Measurements from ENCODE around the gene NCCRP1.
"Not testable (repeated sequence)": the region's sequence is repeated elsewhere in the genome, so short reads cannot be mapped to it uniquely, and the experiment has no call there.

The NCCRP1 gene

DNA sequence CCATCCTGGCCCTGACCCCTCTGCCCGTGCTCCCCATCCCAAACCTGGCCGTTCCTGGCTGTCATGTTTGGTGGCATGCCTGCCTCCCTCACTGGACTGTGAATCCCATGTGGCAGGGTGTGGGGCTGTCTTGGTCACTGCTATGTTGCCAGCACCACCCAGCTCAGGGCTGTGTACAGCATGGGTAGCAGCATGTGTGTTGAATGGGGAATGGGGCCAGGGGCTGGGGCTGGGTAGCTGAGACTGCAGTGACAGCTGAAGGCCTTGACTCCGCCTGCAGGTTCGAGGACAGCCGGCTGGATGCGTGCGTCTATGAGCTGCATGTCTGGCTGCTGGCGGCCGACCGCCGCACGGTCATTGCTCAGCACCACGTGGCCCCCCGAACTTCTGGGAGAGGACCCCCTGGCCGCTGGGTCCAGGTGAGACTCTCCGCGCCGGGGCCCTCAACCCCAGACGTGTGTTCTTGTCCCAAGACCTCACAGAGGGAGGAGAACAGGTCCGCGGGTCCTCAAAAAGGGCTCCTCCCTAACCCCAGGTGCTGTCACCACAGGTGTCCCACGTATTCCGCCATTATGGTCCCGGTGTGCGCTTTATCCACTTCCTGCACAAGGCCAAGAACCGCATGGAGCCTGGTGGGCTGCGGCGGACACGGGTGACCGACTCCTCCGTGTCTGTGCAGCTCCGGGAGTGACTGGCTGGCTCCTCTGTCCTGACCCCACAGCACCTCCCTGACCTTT, 3.5 kb downstream of the NCCRP1 start:
- no peak for DNase-seq
- in situ Hi-C loops (cut with MboI; ENCODE audit: low pct_unique_long_range_greater_than_20kb, low sequenced_read_pairs): no loop called here

- DNase-seq: no peak
- in situ Hi-C loops (cut with MboI; ENCODE audit: low pct_unique_long_range_greater_than_20kb, low sequenced_read_pairs): no loop called here
Observed at GRCh38 chr19:39200803-39201115, 4.0 kb downstream of the NCCRP1 start.

- DNase-seq: no peak
- in situ Hi-C loops (cut with MboI; ENCODE audit: low pct_unique_long_range_greater_than_20kb, low sequenced_read_pairs): no loop called here
Observed at GRCh38 chr19:39202998-39203355, 6.2 kb downstream of the NCCRP1 start.

- in situ Hi-C loops (cut with MboI; ENCODE audit: low pct_unique_long_range_greater_than_20kb, low sequenced_read_pairs): no loop called here
- DNase-seq: no peak
Observed at GRCh38 chr19:39203372-39204341, 6.9 kb downstream of the NCCRP1 start, which contains the start of gene SYCN. SYCN (minus strand) TSS chr19:39204263; CDS start chr19:39204254, 9 bp downstream.

DNA sequence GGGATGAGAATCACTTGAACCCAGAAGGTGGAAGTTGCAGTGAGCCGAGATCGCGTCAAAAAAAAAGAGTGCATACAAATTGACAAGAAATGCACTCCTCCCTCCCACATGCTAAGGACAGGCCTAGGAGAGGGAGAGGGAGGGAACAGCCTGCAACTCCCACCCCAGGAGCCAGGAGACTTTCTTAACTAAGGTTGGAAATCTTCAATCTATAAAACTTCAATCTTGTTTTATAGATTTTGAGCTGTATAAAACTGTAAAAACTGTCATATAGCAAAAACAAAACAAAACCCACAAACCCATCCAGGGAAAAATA, 8.6 kb downstream of the NCCRP1 start:
- no peak for DNase-seq
- in situ Hi-C loops (cut with MboI; ENCODE audit: low pct_unique_long_range_greater_than_20kb, low sequenced_read_pairs): no loop called here

DNA sequence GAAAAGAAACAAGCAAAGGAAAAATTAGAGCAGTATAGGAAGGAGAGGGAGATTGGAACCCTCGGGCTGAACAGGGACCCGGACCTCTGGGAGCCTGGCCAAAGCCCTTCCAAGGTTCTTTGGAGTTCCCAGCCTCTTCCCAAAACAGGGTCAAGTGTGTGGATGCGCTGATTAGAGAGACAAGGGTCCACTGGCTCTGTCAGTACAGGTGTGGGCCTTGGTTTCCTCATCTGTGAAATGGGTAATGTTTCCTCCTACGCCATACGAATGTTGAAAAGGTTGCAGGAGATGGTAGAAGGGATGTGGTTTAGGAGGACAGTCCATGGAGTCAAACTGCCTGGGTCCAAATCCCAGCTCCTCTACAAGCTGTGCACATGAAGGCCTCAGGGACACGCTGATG, 9.4 kb downstream of the NCCRP1 start:
- no peak for DNase-seq
- in situ Hi-C loops (cut with MboI; ENCODE audit: low pct_unique_long_range_greater_than_20kb, low sequenced_read_pairs): no loop called here

DNA sequence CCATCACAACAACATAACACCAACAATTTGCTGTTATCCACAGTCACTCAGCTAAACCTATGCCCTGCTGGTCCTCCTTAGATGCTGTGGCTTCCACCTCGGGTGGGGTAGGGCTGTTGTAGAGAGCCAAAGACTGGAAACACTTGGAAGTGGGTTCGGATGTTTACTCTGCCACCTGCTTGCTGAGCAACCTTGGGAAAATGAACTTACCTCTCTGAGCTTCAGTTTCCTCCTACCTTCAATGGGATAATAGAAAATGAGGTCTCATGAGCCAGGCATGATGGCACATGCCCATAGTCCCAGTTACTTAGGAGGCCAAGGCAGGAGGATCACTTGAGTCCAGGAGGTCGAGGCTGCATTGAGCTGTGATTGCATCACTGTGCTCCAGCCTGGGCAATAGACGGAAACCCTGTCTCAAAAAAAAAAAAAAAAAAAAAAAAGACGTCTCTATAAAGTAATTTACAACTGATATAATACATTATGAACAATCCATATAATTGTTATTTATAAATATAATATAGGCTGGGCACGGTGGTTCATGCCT, 10.6 kb downstream of the NCCRP1 start:
- DNase-seq: no peak
- in situ Hi-C loops (cut with MboI; ENCODE audit: low pct_unique_long_range_greater_than_20kb, low sequenced_read_pairs): no loop called here

DNA sequence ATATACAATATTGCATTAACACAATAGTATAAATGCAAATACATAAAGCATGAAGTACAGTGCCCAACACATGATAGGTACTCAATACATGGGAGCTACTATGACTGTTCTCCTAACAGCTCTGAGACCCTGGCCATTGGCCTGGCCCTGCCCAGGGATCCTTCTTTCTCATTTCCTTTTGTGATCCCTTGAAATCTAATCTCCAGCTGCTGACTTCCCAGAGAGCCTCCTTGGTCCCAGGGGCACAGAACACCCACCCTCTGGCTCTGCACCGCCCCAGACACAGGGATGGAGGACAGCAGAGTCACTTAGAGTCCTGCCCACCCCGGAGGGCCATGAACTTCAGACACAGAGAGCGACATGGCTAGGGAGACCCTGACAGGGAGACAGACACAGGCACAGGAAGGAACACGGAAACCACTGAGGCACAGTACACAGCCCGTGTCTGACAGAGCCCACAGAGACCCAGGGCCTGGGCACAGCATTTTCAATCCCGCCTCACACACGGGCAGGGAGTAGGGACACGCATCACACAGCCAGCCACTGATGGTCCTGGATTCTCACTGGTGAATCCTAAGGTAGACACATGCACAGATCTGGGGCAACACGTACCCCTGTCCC, 11.5 kb downstream of the NCCRP1 start:
- DNase-seq: no peak
- in situ Hi-C loops (cut with MboI; ENCODE audit: low pct_unique_long_range_greater_than_20kb, low sequenced_read_pairs): no loop called here

DNA sequence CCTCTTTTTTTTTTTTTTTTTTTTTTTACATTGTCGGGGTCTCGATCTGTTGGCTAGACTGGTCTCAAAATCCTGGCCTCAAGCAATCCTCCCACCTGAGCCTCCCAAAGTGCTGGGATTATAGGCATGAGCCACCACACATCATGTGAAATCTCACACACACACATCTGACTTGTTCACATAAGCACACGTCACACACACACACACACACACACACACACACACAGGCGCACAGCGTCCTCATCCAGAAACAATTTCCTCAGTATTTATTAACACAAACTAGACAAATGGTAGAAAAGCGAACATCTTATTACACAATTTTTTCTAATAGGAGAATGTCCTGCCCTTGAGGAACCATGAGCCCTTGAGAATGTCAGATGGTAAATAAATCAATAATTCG, 12.4 kb downstream of the NCCRP1 start:
- in situ Hi-C loops (cut with MboI; ENCODE audit: low pct_unique_long_range_greater_than_20kb, low sequenced_read_pairs): no loop called here
- no peak for DNase-seq

DNA sequence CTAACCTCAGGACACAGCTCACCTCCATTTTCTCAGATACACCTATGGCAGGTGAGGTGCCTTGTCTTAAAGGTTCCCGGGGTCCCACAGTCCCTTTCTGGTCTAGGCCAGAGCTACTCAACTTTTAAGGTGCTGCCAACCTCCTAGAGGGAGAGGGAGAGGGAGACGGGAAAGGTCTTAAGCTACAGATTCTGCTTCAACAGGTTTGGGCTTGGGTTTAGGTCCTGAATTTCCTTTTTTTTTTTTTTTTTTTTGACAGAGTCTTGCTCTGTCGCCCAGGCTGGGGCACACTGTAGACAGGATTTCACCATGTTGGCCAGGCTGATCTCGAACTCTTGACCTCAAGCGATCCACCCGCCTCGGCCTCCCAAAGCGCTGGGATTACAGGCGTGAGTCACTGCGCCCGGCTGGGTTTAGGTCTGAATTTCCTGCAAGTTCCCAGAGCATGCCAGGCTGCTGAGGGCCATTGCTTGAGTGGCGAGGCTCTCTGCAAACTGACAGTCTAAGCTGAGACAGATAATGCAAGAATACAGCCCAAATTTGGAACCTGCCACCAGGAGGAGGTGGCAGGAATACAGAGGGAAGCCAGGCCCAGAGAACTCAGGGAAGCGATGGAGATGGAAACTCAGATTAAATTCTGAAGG, 15.1 kb downstream of the NCCRP1 start:
- DNase-seq: peak; percentile 22
- in situ Hi-C loops (cut with MboI; ENCODE audit: low pct_unique_long_range_greater_than_20kb, low sequenced_read_pairs): no loop called here

- in situ Hi-C loops (cut with MboI; ENCODE audit: low pct_unique_long_range_greater_than_20kb, low sequenced_read_pairs): no loop called here
Observed at GRCh38 chr19:39212375-39212742, 15.6 kb downstream of the NCCRP1 start.

DNA sequence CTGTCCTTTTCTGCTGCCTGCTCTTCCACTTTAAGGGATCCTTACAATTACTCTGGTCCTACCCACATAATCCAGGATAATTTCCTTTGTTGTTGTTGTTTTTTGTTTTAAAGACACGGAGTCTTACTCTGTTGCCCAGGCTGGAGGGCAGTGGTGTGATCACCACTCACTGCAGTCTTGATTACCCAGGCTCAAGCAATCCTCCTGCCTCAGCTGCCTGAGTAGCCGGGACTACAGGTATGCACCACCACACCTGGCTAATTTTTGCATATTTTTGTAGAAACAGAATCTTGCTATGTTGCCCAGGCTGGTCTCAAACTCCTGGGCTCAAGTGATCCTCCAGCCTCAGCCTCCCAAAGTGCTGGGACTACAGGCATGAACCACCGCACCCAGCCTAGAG, 18.6 kb downstream of the NCCRP1 start:
- in situ Hi-C loops (cut with MboI; ENCODE audit: low pct_unique_long_range_greater_than_20kb, low sequenced_read_pairs); DNase-seq: not testable (repeated sequence)

More at GRCh38 chr19:39212375-39212742, 15.6 kb downstream of the NCCRP1 start:
- peak; percentile 76 for DNase-seq

GRCh38 chr19:39217094-39217493, 20.3 kb downstream of the NCCRP1 start:
- DNase-seq: no peak
- in situ Hi-C loops (cut with MboI; ENCODE audit: low pct_unique_long_range_greater_than_20kb, low sequenced_read_pairs): no loop called here

DNA sequence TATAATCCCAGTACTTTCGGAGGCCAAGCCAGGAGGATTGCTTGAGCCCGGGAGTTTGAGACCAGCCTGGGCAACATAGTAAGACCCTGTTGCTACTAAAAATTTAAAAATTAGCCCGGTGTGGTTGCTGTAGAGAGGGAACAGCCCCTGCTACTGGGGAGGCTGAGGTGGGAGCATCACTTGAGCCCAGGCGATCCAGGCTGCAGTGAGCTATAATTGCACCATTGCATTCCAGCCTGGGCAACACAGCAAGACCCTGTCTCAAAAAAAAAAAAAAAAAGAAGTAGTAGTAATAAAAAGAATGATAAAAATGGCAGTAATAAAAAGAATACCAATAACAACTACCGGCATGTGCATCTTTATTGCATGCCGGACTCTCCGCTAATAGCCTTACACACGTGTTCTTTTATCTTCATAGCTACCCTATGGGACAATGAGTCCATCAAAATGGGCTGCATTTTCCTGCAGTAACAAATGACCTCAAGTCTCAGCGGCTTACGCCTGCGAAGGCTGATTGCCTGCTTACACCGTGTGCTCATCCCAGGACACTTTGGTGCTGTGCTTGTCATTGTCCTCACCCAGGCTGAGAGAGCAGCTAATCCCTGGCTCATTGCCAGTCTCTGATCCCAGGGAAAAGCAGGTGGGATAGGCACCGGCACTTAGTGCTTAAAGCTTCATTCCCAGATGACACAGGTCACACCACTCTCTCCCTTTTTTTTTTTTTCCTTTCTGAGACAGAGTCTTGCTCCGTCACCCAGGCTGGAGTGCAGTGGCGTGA, 21.7 kb downstream of the NCCRP1 start:
- in situ Hi-C loops (cut with MboI; ENCODE audit: low pct_unique_long_range_greater_than_20kb, low sequenced_read_pairs): no loop called here
- no peak for DNase-seq

GRCh38 chr19:39219108-39219507, 22.3 kb downstream of the NCCRP1 start:
- in situ Hi-C loops (cut with MboI; ENCODE audit: low pct_unique_long_range_greater_than_20kb, low sequenced_read_pairs): not testable (repeated sequence)

DNA sequence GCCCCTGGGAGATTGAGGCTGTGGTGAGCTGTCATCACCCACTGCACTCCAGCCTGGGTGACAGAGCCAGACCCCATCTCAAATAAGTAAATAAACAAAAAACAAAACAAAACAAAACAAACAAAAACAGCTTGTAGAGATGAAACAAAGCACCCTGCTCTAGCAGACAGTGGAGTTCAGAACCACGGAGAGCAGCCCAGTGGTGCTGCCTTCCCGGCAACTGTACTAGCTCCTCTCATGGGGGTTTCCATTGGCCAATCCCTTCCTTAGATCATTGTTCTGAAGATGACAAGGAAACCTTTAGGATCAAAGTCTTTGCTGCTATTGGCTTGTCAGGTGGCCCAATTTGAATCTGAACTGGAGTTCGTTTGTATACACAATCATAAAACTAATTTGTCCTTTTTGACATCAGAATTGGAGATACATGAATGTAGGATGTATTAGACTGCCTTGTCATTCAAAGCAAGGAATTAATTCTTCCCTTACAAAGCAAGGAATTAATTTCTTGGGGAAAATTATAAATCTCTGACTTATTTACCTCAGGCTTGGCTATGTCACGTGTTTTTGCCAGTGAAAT, 27.0 kb downstream of the NCCRP1 start:
- in situ Hi-C loops (cut with MboI; ENCODE audit: low pct_unique_long_range_greater_than_20kb, low sequenced_read_pairs): no loop called here
- peak; percentile 43 for DNase-seq

More at GRCh38 chr19:39219108-39219507, 22.3 kb downstream of the NCCRP1 start:
- DNase-seq: not testable (repeated sequence)

DNA sequence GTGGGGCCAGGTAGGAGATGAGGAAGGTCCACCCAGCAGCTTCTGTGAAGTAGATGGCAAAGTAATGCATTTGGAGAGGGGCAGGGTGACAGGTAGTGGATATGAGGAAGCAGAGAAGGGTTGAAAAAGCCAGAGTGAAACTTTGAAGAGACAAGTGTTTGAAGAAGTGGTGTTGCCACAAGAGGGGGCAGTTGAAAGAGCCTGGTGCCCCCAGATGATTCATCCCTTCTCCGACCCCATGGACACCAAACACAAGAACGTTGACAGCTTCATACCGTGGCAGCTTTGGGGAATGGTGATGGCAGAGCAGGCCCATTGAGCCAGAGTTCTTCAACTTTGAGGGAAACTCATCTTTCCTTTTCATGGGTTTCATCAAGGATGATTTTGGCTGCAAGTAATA, 28.1 kb downstream of the NCCRP1 start:
- peak; percentile 72 for DNase-seq
- in situ Hi-C loops (cut with MboI; ENCODE audit: low pct_unique_long_range_greater_than_20kb, low sequenced_read_pairs): no loop called here

DNA sequence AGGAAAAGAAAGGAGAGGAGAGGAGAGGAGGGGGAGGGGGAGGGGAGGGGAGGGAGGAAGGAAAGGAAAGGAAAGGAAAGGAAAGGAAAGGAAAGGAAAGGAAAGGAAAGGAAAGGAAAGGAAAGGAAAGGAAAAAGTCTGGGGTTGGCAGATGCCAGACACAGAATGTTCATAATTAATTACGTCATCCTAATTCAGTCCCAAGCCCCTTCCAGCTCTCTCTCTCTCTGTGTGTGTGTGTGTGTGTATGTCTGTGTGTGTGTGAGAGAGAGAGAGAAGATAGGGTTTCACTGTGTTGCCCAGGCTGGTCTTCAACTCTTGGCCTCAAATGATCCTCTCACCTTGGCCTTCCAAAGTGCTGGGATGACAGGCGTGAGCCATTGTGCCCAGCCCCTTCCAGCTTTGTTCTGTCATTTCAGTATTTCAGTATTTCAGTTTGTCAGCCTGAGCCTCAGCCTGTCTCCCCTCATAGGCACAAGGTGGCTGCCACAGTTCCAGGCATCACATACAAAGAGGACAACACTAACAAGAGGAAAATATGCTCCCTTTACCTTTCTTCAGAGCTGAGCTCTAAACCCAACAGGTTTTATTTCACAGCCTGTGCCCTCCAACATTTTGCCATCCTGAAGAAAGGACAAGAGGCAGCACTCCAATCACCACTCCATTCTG, 33.5 kb downstream of the NCCRP1 start:
- in situ Hi-C loops (cut with MboI; ENCODE audit: low pct_unique_long_range_greater_than_20kb, low sequenced_read_pairs): no loop called here

More for the DNA sequence above, 33.5 kb downstream of the NCCRP1 start:
- no peak for DNase-seq
